Epithelial cell of esophagus (primary cell): ENCODE measurements around the gene KLF16.

ENCODE experiments used
- DNase-seq: peaks from one replicate; pipeline ENCODE4 v3.0.0; 2010; ENCODE audit warnings: low read depth
- H3K4me3 ChIP-seq: 2 replicates; pipeline ENCODE4 v1.5.1; 2011; ENCODE audit warnings: mild to moderate bottlenecking, low read length, control low read depth
- TF ChIP-seq, protein P1 (sequence below): IDR thresholded peaks from 2 replicates; pipeline ENCODE4 v1.5.1; 2011; ENCODE audit warnings: low read depth, mild to moderate bottlenecking, low read length, control low read depth, inconsistent platforms; ENCODE audit not compliant: insufficient read depth; ENCODE audit errors: missing control alignments

The KLF16 gene

GRCh38 chr19:1822210-1822609, 41.2 kb downstream of the KLF16 start:
- TF ChIP-seq, protein P1, sequence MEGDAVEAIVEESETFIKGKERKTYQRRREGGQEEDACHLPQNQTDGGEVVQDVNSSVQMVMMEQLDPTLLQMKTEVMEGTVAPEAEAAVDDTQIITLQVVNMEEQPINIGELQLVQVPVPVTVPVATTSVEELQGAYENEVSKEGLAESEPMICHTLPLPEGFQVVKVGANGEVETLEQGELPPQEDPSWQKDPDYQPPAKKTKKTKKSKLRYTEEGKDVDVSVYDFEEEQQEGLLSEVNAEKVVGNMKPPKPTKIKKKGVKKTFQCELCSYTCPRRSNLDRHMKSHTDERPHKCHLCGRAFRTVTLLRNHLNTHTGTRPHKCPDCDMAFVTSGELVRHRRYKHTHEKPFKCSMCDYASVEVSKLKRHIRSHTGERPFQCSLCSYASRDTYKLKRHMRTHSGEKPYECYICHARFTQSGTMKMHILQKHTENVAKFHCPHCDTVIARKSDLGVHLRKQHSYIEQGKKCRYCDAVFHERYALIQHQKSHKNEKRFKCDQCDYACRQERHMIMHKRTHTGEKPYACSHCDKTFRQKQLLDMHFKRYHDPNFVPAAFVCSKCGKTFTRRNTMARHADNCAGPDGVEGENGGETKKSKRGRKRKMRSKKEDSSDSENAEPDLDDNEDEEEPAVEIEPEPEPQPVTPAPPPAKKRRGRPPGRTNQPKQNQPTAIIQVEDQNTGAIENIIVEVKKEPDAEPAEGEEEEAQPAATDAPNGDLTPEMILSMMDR = no peak
- no peak for DNase-seq
- H3K4me3 ChIP-seq = no peak overlapping the region

- TF ChIP-seq, protein P1 = no peak
- DNase-seq = no peak
- H3K4me3 ChIP-seq = no peak overlapping the region
Observed at GRCh38 chr19:1819341-1820255, 43.8 kb downstream of the KLF16 start.

GRCh38 chr19:1818549-1819195, 44.7 kb downstream of the KLF16 start:
- DNase-seq = peak; percentile 24
- TF ChIP-seq, protein P1 = no peak
- no peak overlapping the region for H3K4me3 ChIP-seq

DNA sequence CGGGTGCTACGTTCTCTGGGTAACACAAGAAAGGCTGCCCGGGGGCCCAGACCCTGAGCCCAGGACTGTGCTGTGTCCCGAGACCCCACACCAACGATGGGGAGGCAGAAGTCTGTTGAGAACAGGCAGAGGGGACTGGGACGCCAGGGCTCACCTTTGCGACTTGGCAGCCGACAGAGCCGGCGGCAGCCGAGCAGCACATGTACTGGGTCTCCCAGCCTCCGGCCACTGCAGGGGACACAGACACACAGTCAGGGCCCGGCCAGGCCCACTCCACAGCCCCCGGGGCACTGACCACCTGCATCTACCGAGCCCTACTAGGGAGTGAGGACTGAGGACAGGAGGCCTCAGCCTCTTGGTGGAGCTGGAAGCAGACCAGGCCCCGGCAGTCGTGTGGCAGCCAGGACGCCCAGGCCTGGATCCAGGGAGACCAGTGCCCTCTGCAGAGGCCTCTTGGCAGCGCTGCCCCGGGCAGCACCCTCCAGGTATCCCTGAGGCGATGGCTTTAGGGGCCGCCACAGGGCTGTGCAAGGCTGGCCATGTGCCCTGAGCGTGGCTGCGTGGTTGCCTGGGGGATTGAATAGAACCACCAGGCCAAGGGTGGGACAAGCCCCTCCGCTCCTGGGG, 45.7 kb downstream of the KLF16 start:
- TF ChIP-seq, protein P1 = no peak
- DNase-seq = no peak
- no peak overlapping the region for H3K4me3 ChIP-seq

DNA sequence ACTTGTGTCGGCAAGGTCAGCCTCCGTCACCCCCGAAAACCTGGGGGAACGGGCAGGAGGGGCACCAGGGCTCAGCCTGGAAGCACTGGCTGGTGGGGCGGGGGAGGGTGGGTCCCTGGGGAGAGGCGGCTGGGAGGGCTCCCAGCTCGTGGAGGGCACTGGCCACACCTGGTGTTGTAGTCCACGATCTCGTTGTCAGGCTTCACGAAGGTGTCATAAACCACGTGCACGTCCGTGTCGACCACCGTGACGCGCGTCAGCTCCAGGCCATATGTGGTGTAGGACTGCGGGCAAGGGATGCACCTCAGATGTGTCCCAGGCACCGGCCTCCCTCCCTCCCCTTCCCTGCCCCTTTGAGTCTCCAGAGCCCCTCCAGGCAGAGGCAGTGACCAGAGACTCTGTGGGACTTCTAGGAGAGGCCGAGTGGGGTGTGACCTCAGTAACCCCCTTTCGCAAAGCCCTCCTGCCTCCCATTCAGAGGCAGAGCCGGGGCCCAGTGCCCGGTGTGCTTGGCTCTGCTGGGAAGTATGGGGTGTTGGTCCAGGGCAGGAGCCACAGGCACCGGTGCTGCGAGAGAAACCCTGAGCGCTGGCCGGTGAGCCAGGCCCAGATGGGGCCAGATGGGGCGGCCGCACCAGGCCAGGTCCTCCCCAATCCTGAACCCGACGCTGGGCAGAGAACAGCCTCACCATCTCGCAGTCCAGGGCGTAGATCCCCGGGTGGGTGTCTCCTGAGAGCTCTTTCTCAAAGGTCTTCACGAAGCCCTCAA, 46.7 kb downstream of the KLF16 start:
- H3K4me3 ChIP-seq = no peak overlapping the region
- TF ChIP-seq, protein P1 = no peak
- no peak for DNase-seq

DNA sequence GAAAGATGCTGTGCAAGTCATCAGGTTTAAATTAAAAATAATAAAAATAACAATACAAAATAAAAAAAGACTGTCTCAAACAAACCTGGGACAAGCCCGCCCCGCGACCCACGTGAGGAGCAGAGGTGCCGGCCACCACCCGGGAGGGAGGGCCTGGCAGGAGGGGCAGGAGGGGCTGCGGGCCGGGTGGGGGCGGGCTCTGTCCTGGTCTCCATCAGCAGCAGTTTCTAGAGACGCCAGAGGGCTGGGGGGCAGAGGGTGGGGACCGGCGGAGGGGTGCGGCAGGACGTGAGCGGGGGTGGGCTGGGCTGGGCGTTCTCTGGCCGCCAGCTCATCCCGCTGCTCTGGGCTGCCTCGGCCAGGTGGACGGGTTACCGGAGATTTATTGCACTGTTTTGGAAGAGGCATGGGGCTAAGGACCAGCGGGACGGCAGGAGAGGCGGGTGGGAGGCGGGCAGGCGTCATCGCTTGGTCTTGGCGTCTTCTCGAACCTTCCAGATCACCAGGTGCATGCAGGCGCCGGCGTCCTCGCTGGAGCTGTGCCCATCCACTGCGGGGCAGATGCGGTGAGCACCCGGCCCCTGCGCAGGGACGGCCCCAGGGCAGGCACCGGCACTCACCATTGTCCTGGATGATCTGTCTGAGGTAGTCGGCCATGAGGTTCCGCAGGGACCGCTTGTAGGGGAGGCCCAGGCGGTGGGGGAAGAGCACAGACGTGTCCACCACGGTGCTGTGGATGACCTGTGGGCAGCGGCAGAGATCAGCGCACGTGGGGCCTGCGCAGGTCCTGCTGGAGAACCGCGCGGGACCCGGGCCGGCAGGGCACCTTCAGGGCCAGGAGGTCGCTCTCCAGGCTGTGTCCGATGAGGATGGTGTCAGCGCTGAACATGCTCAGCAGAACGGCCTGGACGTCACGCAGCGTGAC, 47.5 kb downstream of the KLF16 start:
- DNase-seq = no peak

More for the DNA sequence above, 47.5 kb downstream of the KLF16 start:
- H3K4me3 ChIP-seq = no peak overlapping the region
- TF ChIP-seq, protein P1 = no peak
